Endodermal cell (in vitro differentiated cells): Measurements from ENCODE around the gene GGT5. TPM values are rescaled to one million over a fixed set of nuclear protein-coding genes. Genes with fewer than 3 reads are reported as not detected.
"Not testable (repeated sequence)": the region's sequence is repeated elsewhere in the genome, so short reads cannot be mapped to it uniquely, and the experiment has no call there.

Experiments
- DNase-seq: peaks from one replicate; pipeline ENCODE4 v3.0.0-alpha.2; 2017
- H3K27ac ChIP-seq: 2 replicates; pipeline ENCODE4 v1.5.1; 2013; ENCODE audit warnings: mild to moderate bottlenecking, low read depth, low read length, moderate library complexity
- H3K27me3 ChIP-seq: 2 replicates; pipeline ENCODE4 v1.6.1; 2013; ENCODE audit warnings: mild to moderate bottlenecking, low read length, moderate library complexity; ENCODE audit not compliant: insufficient read depth, control insufficient read depth, poor library complexity, severe bottlenecking
- H3K36me3 ChIP-seq: 2 replicates; pipeline ENCODE4 v1.7.0; 2013; ENCODE audit warnings: mild to moderate bottlenecking, low read length, moderate library complexity; ENCODE audit not compliant: control insufficient read depth, insufficient read depth
- H3K4me1 ChIP-seq: one replicate; pipeline ENCODE4 v1.7.0; 2013; ENCODE audit warnings: low read length; ENCODE audit not compliant: control insufficient read depth, insufficient read depth
- H3K4me3 ChIP-seq: 2 replicates; pipeline ENCODE4 v1.5.1; 2013; ENCODE audit warnings: mild to moderate bottlenecking, low read length, moderate library complexity
- H3K9ac ChIP-seq: 2 replicates; pipeline ENCODE4 v1.6.1; 2013; ENCODE audit warnings: mild to moderate bottlenecking, low read length, moderate library complexity; ENCODE audit not compliant: poor library complexity, severe bottlenecking; ENCODE audit errors: extremely low read depth
- H3K9me3 ChIP-seq: 2 replicates; pipeline ENCODE4 v1.6.1; 2013; ENCODE audit warnings: mild to moderate bottlenecking, low read length, moderate library complexity; ENCODE audit not compliant: control insufficient read depth
- H3K27ac Mint-ChIP-seq: 2 replicates; pipeline ENCODE4 v1.8.0; 2020; ENCODE audit warnings: mixed read lengths
- H3K27me3 Mint-ChIP-seq: 2 replicates; pipeline ENCODE4 v1.8.0; 2021; ENCODE audit warnings: mild to moderate bottlenecking, mixed read lengths; ENCODE audit not compliant: insufficient read depth
- H3K36me3 Mint-ChIP-seq: 2 replicates; pipeline ENCODE4 v1.8.0; 2020; ENCODE audit warnings: low read depth, mixed read lengths
- H3K4me1 Mint-ChIP-seq: 2 replicates; pipeline ENCODE4 v1.8.0; 2020; ENCODE audit warnings: mixed read lengths
- H3K4me3 Mint-ChIP-seq: 2 replicates; pipeline ENCODE4 v1.8.0; 2020; ENCODE audit warnings: mild to moderate bottlenecking, moderate library complexity, mixed read lengths
- H3K9me3 Mint-ChIP-seq: 2 replicates; pipeline ENCODE4 v1.8.0; 2020; ENCODE audit warnings: mild to moderate bottlenecking, mixed read lengths
- CTCF ChIP-seq: fragments of 200-600 bp; sonication (generic); conservative IDR thresholded peaks from 2 replicates; pipeline ENCODE4 v1.5.0; 2021; ENCODE audit warnings: antibody characterized with exemption, mild to moderate bottlenecking
- WGBS, 2 experiments: methylation state at CpG; one replicate each; pipeline versions ENCODE4 v1.1.5 to v1.1.7; 2013; ENCODE audit warnings: missing lambda C conversion rate in 2 of 2, mixed read lengths in 1 of 2; ENCODE audit not compliant: insufficient coverage in 1 of 2, insufficient read length in 1 of 2; 5-methylcytosine and 5-hydroxymethylcytosine counted together
- total RNA-seq, 2 donors: library from RNA; stranded (reverse); fragmentation: NEBNext Ultra II Directional in 1 of 2; extraction: Animal tissue kit (Norgen Biotek cat#: 25700) in 1 of 2; gene quantifications; 2 replicates in 1 of 2; 3 replicates in 1 of 2; pipeline ENCODE4 v1.2.1, GENCODE V29; 2021

The GGT5 gene
- total RNA-seq, 2 donors from 2014 or later, result 0.29 TPM; not detected in 1

GRCh38 chr22:24244144-24244787 is 616 bp downstream of the GGT5 start:
- DNase-seq, result no peak
- 87 to 93% methylated on average over 12 to 19 of the region's 19 CpGs for WGBS, 2 experiments
- H3K9me3 ChIP-seq, result no peaks in the 10 kb centered on the region
- Mint-ChIP-seq H3K4me3 (no peak overlapping the region), H3K36me3 (no peaks in the 10 kb centered on the region), H3K27ac (no peak overlapping the region), H3K4me1 (peaks cover 5% of the 10 kb centered on the region), H3K9me3 (no peaks in the 10 kb centered on the region), H3K27me3 (no peaks in the 10 kb centered on the region)
- H3K27me3 ChIP-seq, result no peaks in the 10 kb centered on the region
- TF ChIP-seq CTCF, result no peak
- no peaks in the 10 kb centered on the region for H3K36me3 ChIP-seq
- H3K4me3 ChIP-seq, result no peak overlapping the region
- no peak overlapping the region for H3K9ac ChIP-seq
- no peak overlapping the region for H3K27ac ChIP-seq
- no peaks in the 10 kb centered on the region for H3K4me1 ChIP-seq

- not testable (repeated sequence) for H3K4me1 ChIP-seq, H3K9me3 ChIP-seq, H3K4me1 Mint-ChIP-seq, H3K4me3 ChIP-seq, H3K27me3 ChIP-seq, H3K36me3 Mint-ChIP-seq, H3K27ac Mint-ChIP-seq, H3K27me3 Mint-ChIP-seq, H3K9me3 Mint-ChIP-seq, H3K27ac ChIP-seq, H3K9ac ChIP-seq, H3K36me3 ChIP-seq, H3K4me3 Mint-ChIP-seq
- 100% methylated on average over 1 of the region's 3 CpGs; no CpG with 5 or more reads in 1 of the 2 experiments for WGBS, 2 experiments
- peak; percentile 63 for DNase-seq
Observed at GRCh38 chr22:24243417-24243816, 1.5 kb downstream of the GGT5 start.

- H3K4me1 ChIP-seq, H3K4me3 Mint-ChIP-seq, H3K9me3 Mint-ChIP-seq, H3K27ac ChIP-seq, DNase-seq, H3K27me3 Mint-ChIP-seq, H3K4me1 Mint-ChIP-seq, H3K27me3 ChIP-seq, H3K27ac Mint-ChIP-seq, H3K9ac ChIP-seq, H3K4me3 ChIP-seq, H3K36me3 ChIP-seq, H3K36me3 Mint-ChIP-seq, H3K9me3 ChIP-seq: not testable (repeated sequence)
- 83 to 98% methylated on average over 1 to 6 of the region's 9 CpGs for WGBS, 2 experiments
Observed at GRCh38 chr22:24240985-24241692, 3.7 kb downstream of the GGT5 start.

GRCh38 chr22:24240381-24240780 is 4.5 kb downstream of the GGT5 start:
- H3K27ac Mint-ChIP-seq, result no peak overlapping the region
- no peaks in the 10 kb centered on the region for H3K36me3 Mint-ChIP-seq
- H3K4me3 Mint-ChIP-seq, result no peak overlapping the region
- no peaks in the 10 kb centered on the region for H3K27me3 ChIP-seq
- H3K27ac ChIP-seq, result no peak overlapping the region
- no peaks in the 10 kb centered on the region for H3K4me1 ChIP-seq
- 92 to 100% methylated on average over 6 of the region's 6 CpGs for WGBS, 2 experiments
- no peak for DNase-seq
- H3K9me3 ChIP-seq, result no peaks in the 10 kb centered on the region
- no peaks in the 10 kb centered on the region for H3K36me3 ChIP-seq
- no peak overlapping the region for H3K9ac ChIP-seq
- no peaks in the 10 kb centered on the region for H3K27me3 Mint-ChIP-seq
- no peak for TF ChIP-seq CTCF
- peaks cover 2% of the 10 kb centered on the region for H3K9me3 Mint-ChIP-seq
- no peak overlapping the region for H3K4me3 ChIP-seq
- H3K4me1 Mint-ChIP-seq, result peaks cover 5% of the 10 kb centered on the region

GRCh38 chr22:24238101-24238694 is 6.7 kb downstream of the GGT5 start:
- not testable (repeated sequence) for H3K9me3 ChIP-seq, H3K4me1 Mint-ChIP-seq, H3K27me3 ChIP-seq, H3K27ac ChIP-seq, H3K9ac ChIP-seq, DNase-seq, H3K4me3 ChIP-seq, H3K9me3 Mint-ChIP-seq, H3K27me3 Mint-ChIP-seq, H3K4me1 ChIP-seq, H3K36me3 ChIP-seq, H3K27ac Mint-ChIP-seq, H3K4me3 Mint-ChIP-seq, H3K36me3 Mint-ChIP-seq
- 87 to 94% methylated on average over 5 to 10 of the region's 13 CpGs for WGBS, 2 experiments
